ENCODE data around the gene DNMT3A.

DNMT3A gene

DNA sequence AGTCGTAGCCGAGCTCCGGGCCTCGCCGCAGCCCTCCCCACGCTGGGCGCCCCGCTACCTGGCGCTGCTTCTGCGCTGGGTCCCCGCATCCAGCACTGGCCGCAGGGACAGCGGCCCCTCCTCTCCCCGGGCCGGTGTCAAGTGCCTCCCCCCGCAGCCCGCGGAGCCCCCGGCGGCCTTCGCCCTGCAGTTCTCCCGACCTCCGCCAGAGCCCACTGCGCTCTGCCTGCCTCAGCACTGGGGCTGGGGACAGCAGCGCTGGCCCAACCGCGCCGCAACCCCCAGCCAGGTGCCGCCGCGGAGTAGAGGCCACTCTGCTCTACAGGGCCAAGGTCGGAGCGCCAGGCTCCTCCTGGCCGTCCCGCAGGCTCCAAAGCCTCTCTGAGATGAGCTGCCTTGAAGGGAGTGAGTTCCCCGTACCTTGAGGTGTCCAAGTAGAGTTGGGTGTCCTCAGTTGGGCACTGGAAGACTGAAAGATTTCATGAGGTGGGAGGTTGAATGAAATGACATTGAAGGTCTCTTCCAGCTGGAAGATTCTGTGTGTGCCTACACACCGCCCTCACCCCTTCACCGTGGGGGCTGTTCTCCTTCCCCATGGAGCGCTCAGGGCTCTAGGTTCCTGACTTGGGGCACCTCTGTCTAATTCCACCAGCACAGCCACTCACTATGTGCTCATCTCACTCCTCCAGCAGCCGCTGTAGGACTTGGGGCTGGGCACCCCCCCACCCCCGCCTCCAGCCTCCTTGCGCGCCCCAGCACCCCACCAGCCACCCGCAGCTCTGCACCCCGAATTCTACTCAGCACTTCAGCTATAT is 854 bp upstream of the DNMT3A start:
- DNase-seq: peak; percentile 84

DNA sequence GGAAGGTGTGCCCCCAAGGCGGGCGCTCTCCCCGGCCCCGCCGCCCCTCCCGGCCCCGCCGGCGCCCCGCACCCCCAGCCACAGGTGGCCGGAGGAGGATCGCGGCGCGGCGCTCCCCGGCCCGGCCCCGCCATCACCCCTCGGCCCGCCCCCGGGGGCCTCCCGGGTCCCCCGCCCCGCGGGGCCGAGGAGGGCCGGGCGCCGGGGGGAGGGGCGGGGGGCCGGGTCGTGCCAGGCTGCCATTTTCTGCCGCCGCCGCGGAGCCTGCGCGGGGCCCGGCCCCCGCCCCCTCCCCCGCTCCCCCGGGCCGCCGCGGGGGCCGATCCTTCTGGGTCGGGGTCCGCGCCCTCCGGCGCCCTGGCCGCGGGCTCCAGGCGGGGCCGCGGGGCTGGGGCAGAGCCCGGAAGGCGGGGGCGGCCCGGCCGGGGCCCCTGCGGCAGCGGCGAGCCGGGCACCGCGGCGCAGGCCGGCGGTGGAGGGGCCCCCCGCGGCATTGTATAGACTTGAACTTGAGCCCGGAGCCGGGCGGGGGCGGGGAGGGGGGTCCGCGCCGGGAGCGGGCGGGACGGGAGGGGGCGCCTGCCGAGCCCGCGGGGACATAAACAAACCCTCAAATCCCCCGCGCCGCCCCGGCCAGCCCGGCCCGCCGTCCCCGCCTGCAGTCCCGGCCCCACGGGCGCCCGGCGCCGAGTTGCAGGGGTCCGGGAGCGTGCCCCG is 556 bp downstream of the DNMT3A start:
- DNase-seq: peak; percentile 42

DNA sequence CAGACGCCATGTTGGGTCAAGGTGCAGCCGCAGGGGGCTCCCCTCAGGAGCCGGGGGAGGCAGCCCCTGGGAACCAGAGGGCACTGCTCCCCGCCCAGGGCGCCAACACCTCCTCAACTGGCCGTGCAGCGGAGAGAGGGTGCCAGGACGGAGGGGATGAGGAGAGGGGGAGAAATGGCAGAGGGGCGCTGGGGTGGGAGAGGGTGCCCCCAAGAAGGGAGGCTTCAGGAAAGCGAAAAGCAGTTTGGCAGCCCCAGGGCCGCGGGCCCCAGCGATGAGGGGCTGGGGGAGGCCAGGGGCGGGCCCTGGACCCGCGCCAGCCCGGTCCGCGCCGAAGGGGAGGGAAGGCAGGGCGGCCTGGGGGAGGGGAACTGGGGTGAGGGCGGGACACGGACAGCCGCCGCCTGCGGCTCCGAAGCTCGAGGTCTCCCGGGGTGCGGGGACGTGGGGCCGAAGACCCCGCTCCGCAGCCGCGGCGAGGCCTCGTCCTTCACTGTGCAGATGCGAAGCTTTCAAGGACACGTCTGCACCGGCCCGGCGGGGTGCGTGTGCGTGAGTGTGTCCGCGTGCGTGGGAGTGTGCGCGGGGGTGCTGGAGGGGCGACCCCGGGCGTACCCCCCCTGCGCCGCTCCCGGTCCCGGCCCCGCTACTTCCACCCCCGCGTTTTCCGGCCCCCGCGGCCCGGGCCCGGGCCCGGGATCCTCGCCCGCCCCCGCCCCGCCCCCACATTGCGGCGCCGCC is 1.4 kb downstream of the DNMT3A start:
- DNase-seq: peak; percentile 24

DNA sequence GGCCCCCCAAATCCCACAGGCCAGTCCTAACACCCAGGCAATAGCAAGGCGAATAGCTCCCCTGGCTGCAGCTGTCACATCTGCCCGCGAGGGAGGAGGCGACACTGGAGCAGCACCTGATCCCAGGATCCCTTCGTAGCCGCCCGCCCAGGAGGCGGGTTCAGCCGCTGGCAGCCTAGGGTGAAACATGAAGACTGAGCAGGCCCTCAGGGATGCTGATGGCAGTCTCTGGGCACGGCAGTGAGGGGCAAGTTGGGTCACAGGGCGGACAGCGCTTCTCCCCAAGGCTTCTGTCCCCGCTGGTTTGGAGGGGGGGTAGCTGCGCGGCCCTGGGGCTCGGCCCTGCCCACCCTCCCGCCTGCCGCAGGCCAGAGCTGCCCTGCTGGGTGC is 1.9 kb downstream of the DNMT3A start:
- DNase-seq: no peak

GRCh38 chr2:25339211-25339674 is 2.5 kb downstream of the DNMT3A start:
- DNase-seq: no peak

GRCh38 chr2:25338401-25338800 is 3.3 kb downstream of the DNMT3A start:
- no peak for DNase-seq

- DNase-seq: no peak
Measured at GRCh38 chr2:25337891-25338290, 3.8 kb downstream of the DNMT3A start.

- DNase-seq: no peak
Measured at GRCh38 chr2:25337276-25337675, 4.4 kb downstream of the DNMT3A start.

DNA sequence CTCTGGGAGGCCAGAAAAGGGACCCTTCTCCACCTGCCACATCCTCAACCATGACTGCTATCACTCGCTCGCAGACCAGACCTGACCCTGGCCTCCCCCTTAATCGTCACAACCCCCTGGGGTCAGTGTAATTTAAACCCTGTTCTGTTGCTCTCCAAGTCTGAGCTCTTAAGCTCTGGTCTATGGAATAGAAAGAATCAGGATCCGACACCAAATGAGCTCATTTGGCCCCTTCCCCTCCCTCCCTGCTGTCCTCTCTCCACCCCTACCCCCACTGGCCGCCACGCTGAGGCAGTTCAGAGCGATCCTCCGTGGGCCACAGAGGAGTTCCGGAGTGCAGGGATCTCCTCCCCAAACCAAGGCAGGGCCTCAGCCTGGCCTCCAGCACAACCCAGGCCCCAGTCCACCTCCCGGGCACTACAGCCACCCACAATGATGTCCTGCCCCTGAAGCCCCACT is 5.3 kb downstream of the DNMT3A start:
- DNase-seq: no peak

GRCh38 chr2:25335971-25336370 is 5.8 kb downstream of the DNMT3A start:
- no peak for DNase-seq

DNA sequence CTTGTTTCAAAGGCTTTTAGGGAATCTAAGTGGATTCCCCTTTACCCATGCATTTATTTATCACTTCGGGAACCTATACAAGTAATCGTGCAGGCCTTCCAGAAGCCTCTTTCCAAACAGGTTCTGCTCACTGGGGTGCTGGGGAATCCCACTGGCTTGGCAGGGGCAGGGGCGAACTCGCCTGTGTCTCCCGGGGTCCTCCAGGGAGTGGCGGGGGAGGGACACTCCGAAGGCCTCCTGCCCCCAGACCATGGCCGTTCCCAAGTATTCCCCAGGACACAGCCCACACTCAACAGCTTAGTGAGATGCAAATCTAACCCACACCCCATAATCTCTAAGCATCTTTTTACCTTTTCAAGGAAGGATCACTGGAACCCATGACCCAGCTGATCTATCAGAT is 6.5 kb downstream of the DNMT3A start:
- DNase-seq: no peak

DNA sequence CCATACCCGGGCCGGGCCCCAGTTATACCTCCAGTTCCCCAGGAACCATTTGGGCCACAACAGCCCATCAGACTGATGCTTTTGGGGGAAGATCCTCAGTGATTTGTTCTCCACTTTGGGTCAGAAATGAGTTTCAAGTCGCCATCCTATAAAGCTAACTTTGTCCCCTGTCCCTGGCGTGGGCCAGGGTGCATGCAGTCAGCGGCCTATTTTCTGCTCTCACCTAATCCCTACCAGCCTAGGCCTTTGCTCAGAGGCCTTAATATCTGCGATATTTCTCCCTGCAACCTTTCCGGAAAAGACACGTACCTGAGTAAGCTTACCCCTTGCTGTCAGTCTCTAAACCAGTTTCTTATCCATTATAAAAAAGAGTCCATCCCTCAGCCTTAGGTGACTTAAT is 7.2 kb downstream of the DNMT3A start:
- DNase-seq: no peak

DNA sequence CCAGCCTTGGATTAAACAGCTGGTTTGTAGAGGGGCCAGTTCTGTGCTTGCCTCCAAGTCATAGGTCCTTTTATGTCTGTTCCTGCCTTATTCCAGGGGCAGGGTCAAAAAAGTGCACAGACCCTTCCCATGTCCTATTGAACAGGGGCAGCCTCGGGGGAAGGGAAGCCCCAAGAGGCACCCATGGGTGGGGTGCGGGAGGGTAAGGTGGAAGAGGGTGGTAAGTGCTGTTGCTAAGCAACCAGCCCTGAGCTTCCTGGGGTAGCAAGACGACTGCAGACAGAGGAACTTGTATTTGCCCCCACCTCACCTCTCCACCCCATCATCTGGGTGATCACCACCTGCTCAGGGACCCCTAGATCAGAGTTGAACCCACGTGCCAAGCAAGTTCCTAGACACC is 7.7 kb downstream of the DNMT3A start:
- no peak for DNase-seq

DNA sequence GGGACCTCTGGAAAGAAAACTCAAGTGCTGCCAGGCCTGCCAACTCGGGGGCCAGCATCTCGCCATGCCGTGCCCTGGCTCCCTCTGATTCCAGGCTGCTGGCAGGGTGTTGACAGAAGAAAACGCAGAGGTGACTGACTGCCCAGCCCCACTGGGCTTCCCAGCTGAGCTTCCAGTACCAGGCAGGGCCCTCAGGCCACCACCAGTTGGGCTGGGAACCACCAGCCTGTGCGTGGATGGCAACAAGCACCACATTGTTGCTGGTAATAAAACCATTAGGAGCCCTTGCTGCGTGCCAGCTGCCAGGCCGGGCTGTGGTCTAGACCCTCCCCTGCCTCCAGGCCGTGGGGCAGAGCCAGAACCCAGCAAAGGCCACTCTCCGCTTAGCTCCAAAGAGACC is 9.2 kb downstream of the DNMT3A start:
- DNase-seq: no peak

DNA sequence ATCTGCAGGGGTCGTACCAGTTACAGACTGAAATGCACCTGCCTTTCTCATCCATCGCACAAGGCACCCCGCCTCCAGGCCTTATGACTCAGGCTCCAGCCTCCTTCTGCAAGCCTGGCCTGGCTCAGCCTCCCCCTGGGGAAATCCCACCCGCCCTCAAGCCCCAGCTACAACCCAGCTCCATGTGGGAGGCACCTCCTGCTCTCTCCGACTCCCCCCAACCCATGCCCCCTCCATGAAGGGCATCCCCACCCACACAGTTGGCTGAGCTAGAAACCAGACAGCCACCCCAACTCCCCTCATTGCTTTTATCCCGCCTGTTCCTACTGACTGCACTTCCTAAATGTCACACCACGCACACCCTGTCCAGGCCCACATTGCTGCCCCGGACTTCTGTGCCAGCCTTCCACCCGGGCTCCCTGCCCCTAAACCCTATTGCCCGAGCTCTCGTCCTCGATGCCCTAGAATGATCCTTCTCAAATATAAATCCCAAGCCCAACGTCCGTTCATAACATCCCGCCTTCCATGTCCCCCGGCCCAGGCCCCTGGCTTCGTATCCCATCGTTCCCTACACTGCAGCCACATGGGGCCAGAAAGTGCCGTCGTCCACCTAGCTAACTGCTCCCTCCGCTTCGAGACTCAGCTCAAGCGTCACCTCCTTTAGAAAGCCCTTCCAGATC is 9.9 kb downstream of the DNMT3A start:
- peak; percentile 73 for DNase-seq

DNA sequence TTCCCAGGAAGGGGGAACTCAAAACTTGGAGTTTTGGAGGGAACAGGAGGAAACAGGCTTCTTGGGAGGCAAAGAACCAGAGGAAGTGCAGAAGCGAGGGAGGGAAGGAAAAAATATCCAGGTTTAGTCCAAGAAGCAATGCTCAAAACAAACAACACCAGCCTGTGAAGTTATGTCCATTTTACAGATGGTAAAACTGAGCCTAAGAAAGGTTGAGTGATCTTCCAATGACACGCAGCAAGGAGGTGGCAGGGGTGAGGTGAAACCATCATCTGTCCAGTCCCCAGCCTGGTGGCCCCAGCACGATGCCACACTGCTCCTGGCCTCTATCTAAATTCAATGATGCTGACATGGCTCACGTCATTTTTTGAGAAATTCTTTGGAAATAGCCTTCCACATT is 10.8 kb downstream of the DNMT3A start:
- no peak for DNase-seq

DNA sequence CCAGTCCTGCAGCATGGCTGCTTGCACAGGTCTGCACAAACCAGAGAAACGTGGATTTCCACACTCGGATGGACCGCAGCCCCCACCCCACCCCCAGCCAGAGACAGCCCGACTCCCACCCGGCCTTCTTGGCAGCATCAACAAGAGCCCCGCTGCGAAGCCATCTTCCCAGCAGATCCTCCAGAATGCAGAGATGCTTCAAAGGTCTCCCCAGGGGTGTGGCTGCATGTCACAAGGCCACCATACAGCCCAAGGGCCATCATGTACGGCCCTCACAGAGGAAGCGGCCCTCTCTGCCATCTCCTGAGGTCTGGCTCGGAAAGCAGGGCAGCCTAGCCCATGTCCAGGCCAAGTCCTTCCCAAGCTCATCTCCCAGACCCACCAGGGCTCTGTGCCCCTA is 11.5 kb downstream of the DNMT3A start:
- no peak for DNase-seq

DNA sequence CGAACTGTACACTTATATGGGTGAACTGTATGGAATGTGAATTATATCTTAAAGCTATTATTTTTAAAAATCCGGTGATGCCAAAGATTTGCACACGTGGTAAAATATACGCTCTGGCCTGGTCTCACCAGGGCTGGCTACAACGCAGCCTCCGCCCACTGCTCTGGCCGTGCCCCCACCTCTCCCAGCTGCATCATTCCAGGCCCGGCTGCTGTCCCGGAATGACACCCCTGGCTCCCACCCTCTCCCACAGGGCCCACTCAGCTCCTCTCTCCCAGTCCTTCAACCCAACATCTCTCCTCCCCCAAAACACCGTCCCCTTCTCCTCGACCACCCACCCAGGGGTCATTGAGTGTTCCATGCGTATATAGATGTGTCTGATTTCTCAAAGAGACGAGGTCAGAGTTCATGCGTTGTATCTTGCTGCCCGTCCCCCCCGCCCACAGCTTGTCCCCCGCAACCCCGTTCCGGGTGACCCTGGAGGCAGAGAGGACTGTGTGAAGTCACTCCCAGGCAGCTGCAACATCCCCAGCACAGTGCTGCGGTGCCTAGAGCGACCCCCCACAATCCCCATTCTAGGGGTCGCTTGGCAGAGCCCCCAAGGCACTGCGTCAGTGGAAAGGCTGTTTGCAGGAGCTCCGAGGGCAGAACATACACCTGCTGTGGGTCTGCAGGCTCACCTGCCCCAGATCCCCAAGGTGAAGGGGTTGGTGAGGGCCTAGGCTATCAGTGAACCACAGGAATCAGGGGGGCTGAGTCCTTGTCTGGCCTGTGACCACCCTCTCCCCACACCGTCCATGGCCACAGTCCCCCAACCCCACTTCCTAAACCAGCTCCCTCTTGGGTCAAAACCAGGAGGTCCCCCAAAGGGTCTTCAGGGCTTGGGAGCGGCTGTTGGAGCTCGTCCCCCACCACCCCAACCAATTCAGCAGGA is 13.3 kb downstream of the DNMT3A start:
- no peak for DNase-seq

DNA sequence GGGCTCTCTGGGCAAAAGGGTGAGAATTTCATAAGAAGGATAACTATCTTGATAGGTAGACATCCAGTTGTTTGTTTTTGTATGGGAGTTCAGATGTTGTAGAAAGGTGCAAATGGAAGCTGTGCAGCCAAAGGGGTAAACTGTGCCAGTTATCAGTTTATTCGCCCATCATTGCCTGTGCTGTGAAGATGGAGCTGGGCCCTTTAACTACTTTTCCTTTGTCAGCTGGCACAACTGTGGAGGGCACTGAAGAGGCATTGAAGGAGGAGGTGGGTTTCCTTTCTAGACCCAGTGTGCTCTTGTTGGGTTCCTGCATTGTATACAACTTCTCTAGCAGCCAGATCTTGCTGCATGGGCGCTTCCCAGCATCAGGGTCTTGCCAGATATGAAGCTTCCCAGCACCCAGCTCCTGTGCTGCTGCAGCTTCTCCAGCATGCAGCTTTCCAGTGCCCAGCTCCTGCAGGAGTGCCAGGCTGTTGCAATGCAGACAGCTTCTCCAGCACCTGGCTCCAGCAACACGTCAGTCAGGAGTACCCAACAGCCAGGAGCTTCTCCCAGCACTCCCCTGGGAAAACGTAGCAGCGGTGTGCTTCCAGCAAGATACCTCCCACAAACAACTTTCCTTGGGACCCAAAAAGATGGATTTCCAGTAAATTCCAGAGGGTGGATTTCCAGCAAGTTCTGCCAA is 15.3 kb downstream of the DNMT3A start:
- DNase-seq: no peak

- DNase-seq: peak; percentile 36
Measured at GRCh38 chr2:25324905-25325592, 16.7 kb downstream of the DNMT3A start.

- no peak for DNase-seq
Measured at GRCh38 chr2:25324251-25324650, 17.5 kb downstream of the DNMT3A start.

All from activated naive CD4-positive, alpha-beta T cell treated with Interleukin-2 at 50 U/mL for 16 hours (primary cell).